SK-N-SH treated with all-trans-retinoic acid at 6 μM for 48 hours (cell line): Measurements from ENCODE around the gene DNLZ.

Experiments
- ARNTL ChIP-seq: fragments of 450-650 bp; formaldehyde crosslinking; IDR thresholded peaks from 2 replicates; pipeline ENCODE4 v1.5.0; 2020; ENCODE audit warnings: low read depth, mild to moderate bottlenecking, moderate library complexity, borderline replicate concordance
- CSDC2 ChIP-seq: fragments of 250-450 bp; sonication (Bioruptor Pico); IDR thresholded peaks from 2 replicates; pipeline ENCODE4 v1.5.0; 2020; ENCODE audit warnings: mild to moderate bottlenecking, moderate library complexity
- CSRNP3 ChIP-seq: fragments of 250-450 bp; sonication (Bioruptor Pico); IDR thresholded peaks from 2 replicates; pipeline ENCODE4 v1.5.1; 2021; ENCODE audit warnings: mild to moderate bottlenecking, moderate library complexity
- ESRRG ChIP-seq: fragments of 250-450 bp; sonication (Bioruptor Pico); IDR thresholded peaks from 2 replicates; pipeline ENCODE4 v1.6.1; 2021; ENCODE audit warnings: mild to moderate bottlenecking
- ISL1 ChIP-seq: fragments of 250-450 bp; sonication (Bioruptor Pico); IDR thresholded peaks from 2 replicates; pipeline ENCODE4 v2.1.2; 2022; ENCODE audit warnings: mild to moderate bottlenecking, moderate library complexity
- TCF4 ChIP-seq: fragments of 250-450 bp; sonication (Bioruptor Pico); IDR thresholded peaks from 2 replicates; pipeline ENCODE4 v1.8.0; 2021; ENCODE audit warnings: mild to moderate bottlenecking, moderate library complexity, borderline replicate concordance
- ZFP30 ChIP-seq: fragments of 450-650 bp; formaldehyde crosslinking; IDR thresholded peaks from 2 replicates; pipeline ENCODE4 v1.5.0; 2022; ENCODE audit warnings: mild to moderate bottlenecking, moderate library complexity
- ZNF565 ChIP-seq: fragments of 450-650 bp; formaldehyde crosslinking; conservative IDR thresholded peaks from 2 replicates; pipeline ENCODE4 v1.5.0; 2020; ENCODE audit warnings: low read depth, mild to moderate bottlenecking, moderate library complexity
- ZNF8 ChIP-seq: fragments of 450-650 bp; formaldehyde crosslinking; IDR thresholded peaks from 2 replicates; pipeline ENCODE4 v1.5.0; 2020; ENCODE audit warnings: mild to moderate bottlenecking, moderate library complexity
- TF ChIP-seq, protein P1 (sequence below): fragments of 250-450 bp; sonication (Bioruptor Pico); IDR thresholded peaks from 2 replicates; pipeline ENCODE4 v1.5.1; 2020; ENCODE audit warnings: low read depth, mild to moderate bottlenecking, moderate library complexity
- TF ChIP-seq, protein P2 (sequence below): fragments of 250-450 bp; sonication (Bioruptor Pico); IDR thresholded peaks from 2 replicates; pipeline ENCODE4 v1.8.0; 2020; ENCODE audit warnings: mild to moderate bottlenecking, moderate library complexity, borderline replicate concordance

DNA sequence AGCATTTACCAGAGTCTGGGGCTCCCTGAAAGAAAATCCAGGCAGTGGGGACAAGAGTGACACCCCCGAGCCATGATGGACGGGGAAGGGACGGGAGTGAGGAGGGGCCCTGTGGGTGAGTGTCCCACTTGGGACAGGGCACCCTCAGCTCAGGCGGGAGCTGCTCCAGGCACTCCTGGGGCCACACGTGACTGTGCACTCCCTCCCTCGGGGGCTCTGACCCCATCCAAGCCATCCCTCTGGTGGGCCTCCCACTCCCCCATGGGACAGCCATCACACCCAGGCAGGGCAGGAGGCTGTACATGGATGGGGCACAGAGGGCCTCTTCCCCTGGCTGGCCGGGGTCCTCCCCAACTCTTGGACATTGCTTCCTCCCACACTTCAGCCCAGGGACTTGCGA is 12.9 kb upstream of the DNLZ start:
- no peak for TF ChIP-seq TCF4 (CRISPR knock-in tag)
- TF ChIP-seq, protein P1, sequence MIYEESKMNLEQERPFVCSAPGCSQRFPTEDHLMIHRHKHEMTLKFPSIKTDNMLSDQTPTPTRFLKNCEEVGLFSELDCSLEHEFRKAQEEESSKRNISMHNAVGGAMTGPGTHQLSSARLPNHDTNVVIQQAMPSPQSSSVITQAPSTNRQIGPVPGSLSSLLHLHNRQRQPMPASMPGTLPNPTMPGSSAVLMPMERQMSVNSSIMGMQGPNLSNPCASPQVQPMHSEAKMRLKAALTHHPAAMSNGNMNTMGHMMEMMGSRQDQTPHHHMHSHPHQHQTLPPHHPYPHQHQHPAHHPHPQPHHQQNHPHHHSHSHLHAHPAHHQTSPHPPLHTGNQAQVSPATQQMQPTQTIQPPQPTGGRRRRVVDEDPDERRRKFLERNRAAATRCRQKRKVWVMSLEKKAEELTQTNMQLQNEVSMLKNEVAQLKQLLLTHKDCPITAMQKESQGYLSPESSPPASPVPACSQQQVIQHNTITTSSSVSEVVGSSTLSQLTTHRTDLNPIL (CRISPR knock-in tag): no peak
- no peak for TF ChIP-seq ZNF8 (CRISPR knock-in tag)
- no peak for TF ChIP-seq ESRRG (CRISPR knock-in tag)
- TF ChIP-seq, protein P2, sequence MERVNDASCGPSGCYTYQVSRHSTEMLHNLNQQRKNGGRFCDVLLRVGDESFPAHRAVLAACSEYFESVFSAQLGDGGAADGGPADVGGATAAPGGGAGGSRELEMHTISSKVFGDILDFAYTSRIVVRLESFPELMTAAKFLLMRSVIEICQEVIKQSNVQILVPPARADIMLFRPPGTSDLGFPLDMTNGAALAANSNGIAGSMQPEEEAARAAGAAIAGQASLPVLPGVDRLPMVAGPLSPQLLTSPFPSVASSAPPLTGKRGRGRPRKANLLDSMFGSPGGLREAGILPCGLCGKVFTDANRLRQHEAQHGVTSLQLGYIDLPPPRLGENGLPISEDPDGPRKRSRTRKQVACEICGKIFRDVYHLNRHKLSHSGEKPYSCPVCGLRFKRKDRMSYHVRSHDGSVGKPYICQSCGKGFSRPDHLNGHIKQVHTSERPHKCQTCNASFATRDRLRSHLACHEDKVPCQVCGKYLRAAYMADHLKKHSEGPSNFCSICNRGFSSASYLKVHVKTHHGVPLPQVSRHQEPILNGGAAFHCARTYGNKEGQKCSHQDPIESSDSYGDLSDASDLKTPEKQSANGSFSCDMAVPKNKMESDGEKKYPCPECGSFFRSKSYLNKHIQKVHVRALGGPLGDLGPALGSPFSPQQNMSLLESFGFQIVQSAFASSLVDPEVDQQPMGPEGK (CRISPR knock-in tag): no peak
- no peak for TF ChIP-seq ISL1
- no peak for TF ChIP-seq CSRNP3 (CRISPR knock-in tag)
- no peak for TF ChIP-seq ZFP30
- no peak for TF ChIP-seq ZNF565 (CRISPR knock-in tag)
- TF ChIP-seq ARNTL: no peak
- no peak for TF ChIP-seq CSDC2
